GM19468 (cell line): ENCODE results near the gene JAM2.
A peak's percentile ranks its signal among the peaks of the same experiment; 100 is the strongest.
"Not testable (repeated sequence)": the region's sequence is repeated elsewhere in the genome, so short reads cannot be mapped to it uniquely, and the experiment has no call there.

Experiments used
- ATAC-seq: cut with Tn5 transposase; IDR thresholded peaks from one replicate; pipeline ENCODE4 v1.9.1; 2021; ENCODE audit warnings: mild to moderate bottlenecking, moderate library complexity, moderate number of reproducible peaks; ENCODE audit not compliant: unreplicated experiment; ENCODE audit errors: extremely low read depth

Gene JAM2

DNA sequence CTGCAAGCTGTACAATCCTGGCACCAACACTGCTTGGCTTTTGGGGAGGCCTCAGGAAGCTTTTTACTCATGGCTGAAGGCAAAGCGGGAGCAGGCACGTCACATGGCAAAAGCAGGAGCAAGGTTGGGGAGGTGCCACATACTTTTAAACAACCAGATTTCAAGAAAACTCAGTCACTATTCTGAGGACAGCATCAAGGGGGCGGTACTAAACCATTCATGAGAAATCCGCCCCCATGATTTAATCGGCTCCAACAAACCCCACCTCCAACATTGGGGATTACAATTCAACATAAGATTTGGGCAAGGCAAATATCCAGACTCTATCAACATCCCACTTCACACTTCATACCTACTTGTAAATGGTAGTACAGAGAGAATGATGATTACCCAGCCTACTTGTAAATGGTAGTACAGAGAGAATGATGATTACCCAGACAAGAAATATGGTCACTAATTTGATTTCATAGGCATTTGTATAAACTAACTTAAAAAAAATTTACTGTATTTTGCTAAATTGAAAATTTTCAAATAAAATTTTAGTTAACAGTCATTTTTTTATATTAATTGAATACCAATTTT lies 70.7 kb downstream of the JAM2 start:
- ATAC-seq, result no peak

DNA sequence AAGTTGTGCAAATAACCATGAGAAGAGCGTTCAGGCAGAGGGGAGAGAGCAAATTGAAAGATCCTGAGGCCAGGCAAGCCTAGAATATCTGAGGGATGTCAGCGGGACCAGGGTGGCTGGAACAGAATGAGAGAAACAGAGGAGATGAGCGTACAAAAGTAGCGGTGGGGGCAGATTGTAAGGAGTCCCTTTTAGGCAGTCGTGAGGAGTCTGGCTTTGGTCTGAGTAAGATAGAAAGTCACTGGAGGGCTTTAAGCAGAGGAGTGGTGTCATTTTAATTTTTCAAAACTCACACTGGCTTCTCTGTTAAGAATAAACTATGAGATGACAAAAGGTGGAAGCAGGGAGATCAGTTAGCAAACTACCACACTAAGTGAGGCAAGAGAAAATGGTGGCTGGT lies 71.5 kb downstream of the JAM2 start:
- ATAC-seq, result no peak

DNA sequence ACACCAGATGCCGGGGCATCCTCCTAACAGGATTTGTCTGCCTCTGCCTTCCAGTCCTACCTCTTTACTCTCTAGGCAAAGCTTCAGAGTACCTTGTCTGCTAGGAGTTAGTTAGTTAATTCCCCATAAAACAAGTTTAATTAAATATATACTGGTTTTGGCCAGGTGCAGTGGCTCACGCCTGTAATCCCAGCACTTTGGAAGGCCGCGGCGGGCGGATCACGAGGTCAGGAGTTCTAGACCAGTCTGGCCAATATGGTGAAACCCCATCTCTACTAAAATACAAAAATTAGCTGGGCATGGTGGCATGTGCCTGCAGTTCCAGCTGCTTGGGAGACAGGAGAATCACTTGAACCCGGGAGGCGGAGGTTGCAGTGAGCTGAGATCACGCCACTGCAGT lies 75.0 kb downstream of the JAM2 start:
- ATAC-seq, result not testable (repeated sequence)

DNA sequence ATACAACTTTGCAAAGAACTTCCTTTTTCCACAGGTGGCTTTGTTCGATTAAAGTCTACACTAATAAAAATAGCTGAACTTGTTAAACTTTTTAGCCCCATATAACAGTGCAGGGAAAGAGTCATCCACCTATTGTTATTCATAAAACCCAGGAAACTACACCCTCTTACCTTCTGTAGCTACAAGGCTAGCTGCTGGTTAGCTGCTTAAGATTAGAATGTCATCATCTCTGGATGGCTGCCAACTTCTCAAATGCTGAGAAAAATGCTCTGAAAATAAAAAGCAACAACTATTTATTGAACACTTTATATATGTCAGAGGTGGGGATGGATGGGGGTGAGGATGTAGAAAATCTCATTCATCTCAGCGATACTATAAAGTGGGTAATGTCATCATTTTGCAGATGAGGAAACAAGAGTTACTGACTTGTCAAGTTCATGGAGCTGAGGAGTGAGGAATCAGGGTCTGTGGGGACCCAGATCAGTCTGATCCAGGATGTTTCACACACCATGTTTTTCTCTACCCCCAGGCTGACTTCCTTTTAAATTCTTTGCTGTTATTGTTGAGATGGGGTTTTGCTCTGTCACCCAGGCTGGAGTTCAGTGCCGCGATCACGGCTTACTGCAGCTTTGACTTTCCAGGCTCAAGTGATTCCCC lies 78.6 kb downstream of the JAM2 start:
- no peak for ATAC-seq

DNA sequence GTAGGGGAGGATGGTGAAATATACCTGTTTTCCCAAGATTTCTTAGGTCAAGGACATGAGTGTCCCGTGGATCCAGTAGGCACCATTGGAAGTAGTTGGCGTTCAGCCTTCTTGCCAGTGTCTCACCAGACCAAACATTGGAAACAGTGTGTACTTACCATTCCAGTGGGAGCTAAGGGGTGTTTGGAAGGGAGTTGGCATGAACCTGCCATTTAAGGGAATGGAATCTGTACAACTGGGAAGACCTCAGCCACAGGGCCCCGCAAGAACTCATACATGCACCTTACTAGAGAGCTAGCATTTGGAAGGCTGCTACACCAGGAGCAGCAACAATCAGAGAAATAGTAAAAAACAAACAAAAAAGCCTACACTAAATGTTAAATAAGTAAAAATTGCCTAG lies 82.9 kb downstream of the JAM2 start:
- no peak for ATAC-seq

DNA sequence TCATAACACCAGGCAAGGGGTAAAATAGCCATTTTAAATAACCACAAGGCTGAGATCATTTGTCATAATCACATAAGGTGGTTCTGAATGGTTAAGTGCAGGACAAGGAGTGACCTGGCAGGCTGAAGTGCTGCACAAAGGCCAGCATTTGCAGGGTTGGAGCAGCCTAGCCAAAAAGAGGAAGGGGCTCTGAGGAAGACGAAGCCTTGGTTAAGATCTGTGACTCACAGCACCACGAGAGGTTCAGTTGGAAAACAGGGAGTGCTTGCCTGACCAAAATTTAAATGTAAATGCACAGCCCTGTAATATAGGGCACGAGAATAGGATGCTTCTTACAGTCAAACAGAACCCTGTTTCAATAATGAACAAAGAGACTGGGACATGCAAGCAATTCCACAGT lies 83.6 kb downstream of the JAM2 start:
- ATAC-seq, result no peak

DNA sequence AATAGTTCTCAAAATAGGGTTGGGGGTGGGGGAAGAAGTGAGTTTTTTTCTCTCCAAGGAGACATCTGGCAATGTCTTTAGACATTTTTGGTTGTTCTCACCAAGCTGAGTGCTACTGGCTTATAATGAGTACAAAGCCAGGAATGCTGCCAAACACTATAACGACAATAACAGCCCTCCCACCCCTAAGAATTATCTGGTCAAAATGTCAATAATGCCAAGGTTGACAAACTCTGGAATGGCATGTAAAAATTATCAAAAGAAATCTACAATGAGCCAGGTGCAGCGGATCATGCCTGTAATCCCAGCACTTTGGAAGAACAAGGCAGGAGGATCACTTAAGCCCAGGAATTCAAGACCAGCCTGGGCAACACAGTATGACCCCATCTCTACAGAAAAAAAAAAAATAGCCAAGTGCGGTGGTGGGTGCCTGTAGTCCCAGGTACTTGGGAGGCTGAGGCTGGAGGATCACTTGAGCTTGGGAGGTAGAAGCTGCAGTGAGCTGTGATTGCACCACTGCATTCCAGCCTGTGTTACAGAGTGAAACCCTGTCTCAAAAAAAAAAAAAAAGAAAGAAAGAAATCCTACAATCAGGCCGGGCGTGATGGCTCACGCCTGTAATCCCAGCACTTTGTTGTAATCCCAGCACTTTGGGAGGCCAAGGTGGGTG lies 93.2 kb downstream of the JAM2 start:
- no peak for ATAC-seq

DNA sequence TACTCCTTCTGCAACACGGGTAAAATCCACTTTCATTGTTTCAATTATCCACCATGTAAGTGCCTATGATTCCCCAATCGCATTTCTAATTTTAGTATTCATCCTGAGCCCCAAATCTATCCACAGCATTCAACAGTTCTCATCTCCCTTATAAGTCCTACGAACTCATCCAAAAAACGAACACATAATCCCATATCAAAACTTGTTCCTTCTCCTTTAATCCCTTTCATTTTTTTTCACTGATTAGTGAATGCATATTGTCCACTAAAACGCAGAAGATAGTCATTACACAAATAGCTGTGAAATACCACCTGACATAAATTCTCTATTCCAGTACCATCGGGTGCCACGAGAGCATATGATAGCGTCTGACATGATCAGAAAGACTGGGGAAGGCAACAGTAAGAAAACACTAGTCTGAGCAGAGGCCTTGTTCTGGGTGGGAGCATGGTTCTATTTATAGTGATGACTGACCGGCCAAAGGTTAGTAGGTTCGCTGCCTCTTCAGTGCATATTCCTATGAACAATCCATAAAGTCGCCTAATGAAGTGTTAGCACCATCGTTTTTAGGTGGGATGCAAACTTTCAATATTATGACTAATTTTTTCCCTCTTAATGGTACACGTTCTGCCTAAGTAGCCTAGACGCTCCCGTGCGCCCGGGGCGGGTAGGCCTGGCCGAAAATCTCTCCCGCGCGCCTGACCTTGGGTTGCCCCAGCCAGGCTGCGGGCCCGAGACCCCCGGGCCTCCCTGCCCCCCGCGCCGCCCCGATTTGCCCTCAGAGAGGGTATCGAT lies 95.0 kb downstream of the JAM2 start:
- ATAC-seq, result no peak

DNA sequence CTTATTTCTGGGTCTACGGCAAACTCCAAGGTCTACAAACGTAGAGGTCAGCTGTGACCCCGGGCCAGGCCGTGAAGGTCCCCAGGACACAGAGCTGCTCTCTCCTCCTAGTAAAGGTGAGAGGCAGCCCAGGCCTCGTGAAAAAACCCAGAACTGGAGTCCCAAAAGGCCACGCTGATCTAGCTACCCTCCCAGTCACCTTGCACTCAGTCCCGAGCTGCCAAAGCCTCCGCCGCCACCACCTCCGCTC lies 95.5 kb downstream of the JAM2 start:
- no peak for ATAC-seq

DNA sequence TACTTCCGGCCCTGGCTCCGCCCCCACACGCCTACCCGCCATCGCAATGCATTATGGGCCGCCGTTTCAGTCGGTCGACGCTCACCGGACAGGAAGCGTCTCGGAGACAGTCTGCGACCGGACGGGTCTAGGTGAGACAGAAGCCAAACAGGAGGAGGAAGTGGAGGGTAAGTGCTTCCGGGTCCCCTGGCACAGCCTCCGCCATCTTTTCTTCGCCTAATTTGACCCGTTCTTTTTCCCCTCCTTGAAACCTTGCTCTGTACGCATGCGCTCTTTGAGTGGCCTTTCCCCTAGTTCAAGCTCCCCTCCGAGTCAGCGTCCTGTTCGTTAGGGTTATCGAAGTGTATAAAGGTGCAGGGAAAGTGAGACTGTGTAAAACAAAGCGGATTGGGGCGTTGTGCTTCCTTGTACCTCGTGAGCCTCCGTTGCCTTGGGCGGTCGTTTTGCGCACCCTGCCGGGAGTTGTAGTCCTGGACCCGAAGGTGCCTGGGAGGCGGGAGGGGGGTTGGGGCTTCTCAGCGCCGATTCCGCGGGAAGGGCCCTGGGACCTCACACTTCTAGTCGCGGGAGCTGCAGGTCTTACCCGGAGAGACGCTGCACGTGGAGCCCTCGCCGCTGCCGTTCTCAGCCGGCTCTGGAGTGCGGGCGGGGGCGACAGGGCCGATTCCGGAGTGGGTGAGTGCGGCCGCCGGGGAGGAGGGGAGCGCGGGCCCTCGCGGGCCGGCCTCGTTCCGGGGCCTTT lies 96.0 kb downstream of the JAM2 start, which contains the start of the genes ATP5PF and GABPA:
ATP5PF (minus strand) TSS at position 1 of the 742 bp plus-strand sequence. CDS start 5,110 bp downstream, outside the sequence.
GABPA (plus strand) TSS at position 69 of the 742 bp plus-strand sequence. CDS start 6,627 bp downstream, outside the sequence.
- ATAC-seq, result peak; percentile 85

DNA sequence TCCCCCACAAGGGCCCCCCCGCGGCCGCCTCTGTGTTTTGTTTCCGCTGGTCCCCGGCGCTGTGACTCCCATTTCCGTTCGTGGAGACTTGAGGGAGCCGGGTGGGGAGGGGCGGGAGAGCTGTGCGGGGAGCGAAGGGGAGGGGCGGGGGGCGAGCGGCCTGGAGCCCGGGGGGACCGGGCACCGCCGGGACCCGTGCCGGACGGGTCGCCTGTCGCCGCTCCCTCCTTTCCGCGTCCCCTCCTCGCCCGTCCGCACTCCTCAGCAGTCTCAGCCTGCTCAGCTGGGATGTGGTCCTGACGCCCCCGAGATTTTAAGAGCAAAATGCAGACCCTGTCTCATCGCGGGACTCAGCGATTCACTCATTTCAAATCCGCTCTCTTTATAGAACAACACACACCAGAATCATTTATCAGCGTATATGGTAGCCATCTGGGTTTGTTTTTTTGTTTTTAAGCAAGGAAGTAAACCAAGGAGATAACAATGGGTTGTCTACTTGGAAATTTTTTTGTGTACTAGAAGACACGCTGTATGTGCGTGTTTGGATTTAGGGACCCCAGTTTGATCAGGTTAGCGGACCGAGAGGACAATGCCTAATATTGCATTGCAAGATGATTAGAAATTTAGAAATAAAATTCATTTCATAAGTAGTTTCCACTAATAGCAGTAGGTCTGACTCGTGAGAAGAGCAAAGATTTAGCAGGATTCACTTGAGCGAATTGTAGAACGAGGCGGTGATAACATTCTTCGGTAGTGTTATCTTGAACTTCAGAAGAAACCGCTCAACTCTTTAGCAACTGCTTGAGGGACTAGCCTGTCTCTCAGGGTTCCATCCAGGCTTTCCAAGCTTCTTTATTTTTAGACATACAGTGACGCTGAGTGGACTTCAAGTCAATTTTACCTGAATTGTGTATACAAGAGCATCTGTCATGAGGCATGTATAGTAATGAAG lies 96.9 kb downstream of the JAM2 start:
- ATAC-seq, result peak; percentile 1

DNA sequence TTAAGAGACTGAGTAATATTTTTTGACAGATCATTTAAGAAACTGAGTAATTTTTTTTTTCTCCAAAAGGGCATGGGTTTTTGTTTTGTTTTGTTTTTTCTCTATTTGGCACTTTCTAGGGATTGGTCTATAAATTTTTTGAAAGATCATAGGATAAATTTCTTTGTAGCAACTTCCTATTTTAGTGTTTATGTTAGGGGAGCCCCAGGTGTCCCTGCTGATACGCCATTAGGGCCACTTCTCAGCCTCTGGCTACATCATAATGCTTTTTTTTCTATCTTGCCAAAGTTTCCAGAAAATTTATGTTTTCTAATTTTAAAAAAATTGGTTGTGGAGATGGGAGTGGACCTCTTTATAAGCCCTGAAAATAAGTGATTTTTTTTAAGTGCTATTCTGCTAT lies 98.4 kb downstream of the JAM2 start:
- no peak for ATAC-seq

DNA sequence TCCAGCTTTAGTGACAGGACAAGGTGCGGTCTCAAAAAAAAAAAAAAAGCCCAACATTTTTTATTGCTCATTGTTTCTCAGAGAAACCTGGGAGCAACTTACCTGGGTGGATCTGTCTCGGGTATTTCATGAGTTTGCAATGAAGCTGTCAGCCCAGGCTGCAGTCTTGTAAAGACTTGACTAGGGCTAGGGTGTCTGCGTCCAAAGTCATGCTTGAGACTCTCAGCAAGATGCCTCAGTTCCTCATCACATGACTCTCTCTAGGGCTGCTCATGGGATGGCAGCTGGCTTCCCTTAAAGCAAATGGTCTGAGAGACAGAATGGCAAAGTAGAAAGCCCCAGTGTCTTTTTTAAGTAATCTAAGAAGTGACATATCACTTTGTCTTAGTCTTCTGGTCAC lies 103.8 kb downstream of the JAM2 start:
- peak; percentile 13 for ATAC-seq

DNA sequence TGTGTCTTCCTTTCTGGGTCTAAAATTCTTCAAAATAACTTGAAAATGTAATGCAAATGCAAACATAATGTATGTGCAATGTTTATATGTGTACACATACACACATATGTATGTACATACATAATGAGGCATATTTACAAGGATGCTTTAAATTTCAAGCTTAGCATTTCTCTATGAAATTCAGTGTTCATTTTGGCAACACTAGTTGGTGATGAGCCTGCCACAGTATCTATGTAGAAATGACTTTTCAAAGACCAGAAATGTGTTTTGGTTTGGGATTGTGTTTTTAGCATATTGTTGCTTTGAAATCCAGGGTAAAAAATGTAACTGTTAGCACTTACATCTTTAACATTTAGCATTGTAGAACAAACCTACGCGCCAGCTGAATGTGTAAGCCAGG lies 105.8 kb downstream of the JAM2 start:
- no peak for ATAC-seq

DNA sequence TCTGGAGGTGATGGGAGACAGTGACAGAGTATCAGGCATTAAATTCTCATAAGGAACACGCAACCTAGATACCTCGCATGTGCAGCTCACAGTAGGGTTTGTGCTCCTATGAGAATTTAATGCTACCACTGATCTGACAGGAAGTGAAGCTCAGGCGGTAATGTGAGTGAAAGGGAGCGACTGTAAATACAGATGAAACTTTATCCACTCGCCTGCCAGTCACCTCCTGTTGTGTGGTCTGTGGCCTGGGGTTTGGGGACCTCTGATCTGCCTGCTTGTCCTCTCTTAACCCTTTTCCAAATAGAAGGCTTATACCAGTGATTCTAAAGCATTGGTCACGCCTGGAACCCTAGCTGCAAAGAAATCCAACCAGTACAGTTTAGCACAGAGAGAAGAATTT lies 111.0 kb downstream of the JAM2 start:
- no peak for ATAC-seq

DNA sequence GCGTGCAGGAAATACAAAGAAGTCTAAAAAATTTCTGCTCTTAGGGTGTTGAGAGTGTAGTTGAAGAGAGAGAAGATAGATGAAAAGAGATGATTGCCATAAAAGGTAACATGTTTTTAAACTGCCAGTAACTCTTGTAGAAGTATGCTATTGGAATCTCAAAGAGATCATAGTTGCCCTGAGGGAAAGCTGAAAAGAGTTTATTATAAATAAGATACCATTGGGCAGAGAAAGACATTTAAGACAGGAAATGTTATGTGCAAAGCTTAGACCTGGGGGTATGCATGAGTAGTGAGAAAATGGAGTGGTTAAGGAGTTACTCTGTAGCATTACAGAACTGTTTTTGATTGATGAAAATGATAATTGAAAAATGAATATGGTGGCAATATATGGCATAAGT lies 113.4 kb downstream of the JAM2 start:
- no peak for ATAC-seq

DNA sequence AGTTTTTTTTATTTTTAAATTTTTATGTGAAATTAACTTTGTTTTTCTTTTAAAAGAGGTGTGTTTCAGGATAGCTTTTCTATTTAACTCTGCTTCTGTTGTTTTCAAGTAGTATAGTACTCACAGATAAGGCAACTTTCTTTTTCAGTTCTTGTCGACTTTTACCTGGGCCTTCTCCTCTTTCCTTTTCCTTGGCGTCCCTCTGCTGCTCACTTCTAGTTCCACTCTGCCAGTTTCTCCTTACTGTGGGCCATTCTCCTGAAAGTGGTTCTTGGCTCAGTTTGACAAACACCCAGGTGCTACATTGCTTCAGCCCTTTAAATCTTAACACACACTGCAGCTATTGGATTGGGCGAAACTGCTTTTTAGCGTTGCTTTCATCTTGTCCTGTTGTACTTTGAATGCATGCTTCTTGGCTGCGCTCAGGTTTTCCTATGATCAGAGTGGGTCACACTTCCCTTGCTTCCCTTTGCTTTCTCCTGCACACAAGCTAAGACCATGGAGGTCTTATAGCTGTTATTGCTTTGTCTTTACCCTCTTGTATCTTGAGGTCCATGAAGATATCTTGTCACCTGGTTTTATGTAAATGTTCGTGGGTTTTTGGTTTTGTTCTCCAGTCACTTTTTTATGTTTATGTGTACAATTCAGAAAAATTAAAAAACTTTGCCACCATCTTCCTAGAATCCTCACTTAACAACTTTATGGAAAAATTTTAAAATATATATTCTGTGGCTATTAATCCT lies 117.3 kb downstream of the JAM2 start:
- ATAC-seq, result no peak

DNA sequence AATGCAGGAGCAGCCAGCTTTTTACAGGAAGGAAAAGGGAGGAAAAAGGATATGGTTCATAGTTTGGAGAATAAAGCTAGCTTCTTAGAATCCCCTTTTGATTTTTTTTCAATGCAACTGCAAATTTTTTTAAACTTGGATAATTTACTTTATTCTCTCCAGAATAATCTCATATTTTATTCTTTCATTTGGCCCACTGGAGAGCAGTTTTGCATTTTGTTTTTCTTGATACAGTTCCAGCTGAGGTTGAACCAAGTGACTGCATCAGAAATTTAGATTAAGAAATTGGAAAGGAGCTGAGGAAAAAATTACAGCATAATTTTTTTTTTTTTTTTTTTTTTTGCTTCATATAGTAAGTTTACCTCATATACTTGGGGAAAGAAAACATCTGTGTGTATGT lies 118.5 kb downstream of the JAM2 start:
- no peak for ATAC-seq

DNA sequence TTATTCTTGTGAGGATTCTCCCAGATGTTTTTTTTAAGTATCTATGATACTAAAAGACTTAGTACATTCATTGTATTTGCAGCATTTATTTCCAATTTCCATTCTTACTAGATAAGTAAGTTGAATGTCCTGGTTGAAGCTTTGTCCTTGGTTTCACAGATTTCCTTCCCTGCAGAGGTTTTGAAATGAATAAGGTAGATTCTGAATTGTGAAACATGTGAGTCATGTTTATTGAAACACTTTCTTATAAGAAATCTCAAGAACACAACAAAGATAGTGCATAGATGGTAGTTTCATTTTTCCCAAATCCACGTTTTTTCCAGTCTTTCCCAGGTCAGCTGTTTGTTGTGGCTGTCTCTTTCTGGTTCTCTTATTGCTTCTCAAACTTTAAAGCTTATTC lies 120.5 kb downstream of the JAM2 start:
- ATAC-seq, result no peak
